SU-DHL-6 (cell line): ENCODE data around the gene SH3TC2.

Experiments used
- H2AFZ ChIP-seq: fragments of 200-600 bp; sonication (generic); 2 replicates; pipeline ENCODE4 v1.6.1; 2014; ENCODE audit warnings: low read depth, mild to moderate bottlenecking, moderate library complexity, mixed read lengths, antibody characterized with exemption, low read length; ENCODE audit not compliant: severe bottlenecking
- H3F3A ChIP-seq: fragments of 200-600 bp; shearing (Covaris generic); 2 replicates; pipeline ENCODE4 v1.6.0; 2016; ENCODE audit warnings: antibody characterized with exemption, mild to moderate bottlenecking; ENCODE audit not compliant: insufficient read depth
- H3K27ac ChIP-seq: fragments of 200-600 bp; sonication (generic); 2 replicates; pipeline ENCODE4 v1.5.1; 2016; ENCODE audit warnings: low read depth, mild to moderate bottlenecking, low read length, moderate library complexity, mixed read lengths
- H3K27me3 ChIP-seq: fragments of 200-600 bp; sonication (generic), shearing (Covaris generic); 2 replicates; pipeline ENCODE4 v1.6.0; 2014; ENCODE audit warnings: mild to moderate bottlenecking, low read length
- H3K36me3 ChIP-seq: fragments of 200-600 bp; sonication (generic); 2 replicates; pipeline ENCODE4 v1.6.1; 2014; ENCODE audit warnings: mild to moderate bottlenecking, low read length, mixed read lengths
- H3K4me2 ChIP-seq: fragments of 300-600, 200-600 bp; shearing (Covaris generic), sonication (generic); 2 replicates; pipeline ENCODE4 v1.6.0; 2014; ENCODE audit warnings: low read length, low read depth, mild to moderate bottlenecking; ENCODE audit not compliant: poor library complexity, severe bottlenecking
- H3K4me3 ChIP-seq: fragments of 200-600 bp; sonication (generic); 2 replicates; pipeline ENCODE4 v1.5.1; 2014; ENCODE audit warnings: antibody characterized with exemption, low read length, mild to moderate bottlenecking, mixed read lengths; ENCODE audit not compliant: insufficient read depth, poor library complexity, severe bottlenecking
- H3K79me2 ChIP-seq: fragments of 200-600 bp; sonication (generic); 2 replicates; pipeline ENCODE4 v1.6.1; 2014; ENCODE audit warnings: mild to moderate bottlenecking, low read length, moderate library complexity; ENCODE audit not compliant: insufficient read depth
- H3K9ac ChIP-seq: fragments of 200-600 bp; sonication (generic); 2 replicates; pipeline ENCODE4 v1.7.0; 2014; ENCODE audit warnings: mild to moderate bottlenecking, low read length
- H3K9me2 ChIP-seq: fragments of 200-600 bp; sonication (generic); replicated peaks from 2 replicates; pipeline ENCODE4 v1.6.1; 2014; ENCODE audit warnings: low read length; ENCODE audit not compliant: insufficient read depth
- H3K9me3 ChIP-seq: fragments of 200-600 bp; sonication (generic); 2 replicates; pipeline ENCODE4 v1.6.1; 2014; ENCODE audit warnings: low read length, mixed read lengths; ENCODE audit not compliant: insufficient read depth
- H4K20me1 ChIP-seq: fragments of 200-600 bp; sonication (generic); 2 replicates; pipeline ENCODE4 v1.6.1; 2014; ENCODE audit warnings: low read depth, mild to moderate bottlenecking, antibody characterized with exemption, low read length, moderate library complexity, mixed read lengths
- EZH2phosphoT487 ChIP-seq: fragments of 200-600 bp; sonication (generic), shearing (Covaris generic); conservative IDR thresholded peaks from 2 replicates; pipeline ENCODE4 v1.6.1; 2018; ENCODE audit warnings: mild to moderate bottlenecking, antibody characterized with exemption, low read length, moderate library complexity, mixed read lengths
- TF ChIP-seq, protein P1 (sequence below): fragments of 200-600 bp; sonication (generic); IDR thresholded peaks from one replicate; pipeline ENCODE4 v1.5.1; 2017; ENCODE audit warnings: antibody characterized with exemption, mild to moderate bottlenecking, low read length, moderate library complexity; ENCODE audit not compliant: insufficient read depth, poor library complexity, severe bottlenecking

Gene SH3TC2

GRCh38 chr5:149046196-149046829 lies 16.5 kb downstream of the SH3TC2 start:
- Histone ChIP-seq H3K9ac (no peak overlapping the region), H3K4me2 (no peak overlapping the region), H3K79me2 (no peaks in the 10 kb centered on the region), H3K9me2 (no peaks in the 10 kb centered on the region), H3K36me3 (no peaks in the 10 kb centered on the region), H3K27ac (no peak overlapping the region), H3K9me3 (no peaks in the 10 kb centered on the region), H4K20me1 (no peaks in the 10 kb centered on the region), H3F3A (no peaks in the 10 kb centered on the region), H3K27me3 (no peaks in the 10 kb centered on the region), H3K4me3 (no peak overlapping the region), H2AFZ (no peak overlapping the region)
- TF ChIP-seq EZH2phosphoT487 = no peak
- TF ChIP-seq, protein P1, sequence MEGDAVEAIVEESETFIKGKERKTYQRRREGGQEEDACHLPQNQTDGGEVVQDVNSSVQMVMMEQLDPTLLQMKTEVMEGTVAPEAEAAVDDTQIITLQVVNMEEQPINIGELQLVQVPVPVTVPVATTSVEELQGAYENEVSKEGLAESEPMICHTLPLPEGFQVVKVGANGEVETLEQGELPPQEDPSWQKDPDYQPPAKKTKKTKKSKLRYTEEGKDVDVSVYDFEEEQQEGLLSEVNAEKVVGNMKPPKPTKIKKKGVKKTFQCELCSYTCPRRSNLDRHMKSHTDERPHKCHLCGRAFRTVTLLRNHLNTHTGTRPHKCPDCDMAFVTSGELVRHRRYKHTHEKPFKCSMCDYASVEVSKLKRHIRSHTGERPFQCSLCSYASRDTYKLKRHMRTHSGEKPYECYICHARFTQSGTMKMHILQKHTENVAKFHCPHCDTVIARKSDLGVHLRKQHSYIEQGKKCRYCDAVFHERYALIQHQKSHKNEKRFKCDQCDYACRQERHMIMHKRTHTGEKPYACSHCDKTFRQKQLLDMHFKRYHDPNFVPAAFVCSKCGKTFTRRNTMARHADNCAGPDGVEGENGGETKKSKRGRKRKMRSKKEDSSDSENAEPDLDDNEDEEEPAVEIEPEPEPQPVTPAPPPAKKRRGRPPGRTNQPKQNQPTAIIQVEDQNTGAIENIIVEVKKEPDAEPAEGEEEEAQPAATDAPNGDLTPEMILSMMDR = no peak

DNA sequence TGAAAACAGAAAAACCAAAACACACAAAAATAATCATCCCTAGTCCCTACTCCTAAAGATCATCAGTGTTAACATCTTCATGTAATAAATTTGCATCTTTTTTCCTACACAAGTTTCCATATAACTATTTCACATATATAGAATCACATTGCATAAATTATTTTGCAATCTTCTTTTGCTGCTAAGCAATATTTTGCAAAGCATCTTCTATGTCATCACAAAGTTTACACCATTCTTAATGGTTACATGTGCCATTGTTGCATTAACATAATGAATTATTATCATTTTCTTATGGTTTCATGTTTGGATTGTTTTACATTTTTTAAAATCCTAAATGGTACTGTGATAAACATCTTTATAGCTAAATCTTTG lies 17.8 kb downstream of the SH3TC2 start:
- Histone ChIP-seq H3K79me2 (no peaks in the 10 kb centered on the region), H4K20me1 (no peaks in the 10 kb centered on the region), H3K9me3 (no peaks in the 10 kb centered on the region), H3K9me2 (no peaks in the 10 kb centered on the region), H3K27me3 (no peaks in the 10 kb centered on the region), H3K4me3 (no peak overlapping the region), H3K9ac (no peak overlapping the region), H3K36me3 (no peaks in the 10 kb centered on the region), H2AFZ (no peak overlapping the region), H3K27ac (no peak overlapping the region), H3F3A (no peaks in the 10 kb centered on the region), H3K4me2 (no peak overlapping the region)
- TF ChIP-seq, protein P1 = no peak
- no peak for TF ChIP-seq EZH2phosphoT487

- no peak overlapping the region for H3K27ac ChIP-seq
Measured at GRCh38 chr5:149044453-149045088, 18.3 kb downstream of the SH3TC2 start.

More at GRCh38 chr5:149044453-149045088, 18.3 kb downstream of the SH3TC2 start:
- TF ChIP-seq EZH2phosphoT487 = no peak
- TF ChIP-seq, protein P1 = no peak
- no peaks in the 10 kb centered on the region for H3K27me3 ChIP-seq
- no peaks in the 10 kb centered on the region for H3F3A ChIP-seq
- no peaks in the 10 kb centered on the region for H3K36me3 ChIP-seq
- no peak overlapping the region for H3K4me2 ChIP-seq
- no peaks in the 10 kb centered on the region for H3K9me2 ChIP-seq
- no peak overlapping the region for H3K9ac ChIP-seq
- H2AFZ ChIP-seq = no peak overlapping the region
- no peaks in the 10 kb centered on the region for H3K79me2 ChIP-seq
- no peaks in the 10 kb centered on the region for H3K9me3 ChIP-seq
- H3K4me3 ChIP-seq = no peak overlapping the region
- no peaks in the 10 kb centered on the region for H4K20me1 ChIP-seq
